Mucosa of gallbladder (tissue), 1 donor: Measurements from ENCODE around the gene NRP1. TPM values are rescaled to one million over a fixed set of nuclear protein-coding genes. Genes with fewer than 3 reads are reported as not detected.

Experiments
- DNase-seq: peaks from one replicate; pipeline ENCODE4 v3.0.0-alpha.2; 2020; ENCODE audit warnings: low spot score
- total RNA-seq: library from RNA; stranded (reverse); gene quantifications from one replicate; pipeline ENCODE4 v1.2.1, GENCODE V29; 2021
- donor health status: DM: no; HTN: no; CAD: no.

NRP1 gene
- total RNA-seq, 1 donor from 2014 or later, result 76.2 TPM

DNA sequence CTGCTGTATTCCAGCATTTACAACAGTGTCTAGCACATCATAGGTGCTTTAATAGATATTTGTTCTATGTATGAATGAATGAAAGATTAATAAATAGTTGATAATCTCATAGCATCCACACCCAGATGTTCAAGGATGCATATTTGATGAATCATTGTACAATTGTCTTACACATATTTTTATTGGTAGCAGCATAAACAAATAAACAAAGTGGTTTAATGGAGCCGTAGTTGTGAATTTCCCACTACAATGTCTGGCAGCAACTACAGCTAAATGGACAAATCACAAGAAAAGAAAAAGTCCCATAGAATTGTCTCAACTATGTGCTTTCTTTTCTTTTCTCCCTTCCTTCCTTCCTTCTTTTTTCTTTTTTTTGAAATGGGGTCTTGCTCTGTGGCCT, 150.8 kb downstream of the NRP1 start:
- no peak for DNase-seq

GRCh38 chr10:33180921-33181320, 153.5 kb downstream of the NRP1 start:
- DNase-seq, result no peak

DNA sequence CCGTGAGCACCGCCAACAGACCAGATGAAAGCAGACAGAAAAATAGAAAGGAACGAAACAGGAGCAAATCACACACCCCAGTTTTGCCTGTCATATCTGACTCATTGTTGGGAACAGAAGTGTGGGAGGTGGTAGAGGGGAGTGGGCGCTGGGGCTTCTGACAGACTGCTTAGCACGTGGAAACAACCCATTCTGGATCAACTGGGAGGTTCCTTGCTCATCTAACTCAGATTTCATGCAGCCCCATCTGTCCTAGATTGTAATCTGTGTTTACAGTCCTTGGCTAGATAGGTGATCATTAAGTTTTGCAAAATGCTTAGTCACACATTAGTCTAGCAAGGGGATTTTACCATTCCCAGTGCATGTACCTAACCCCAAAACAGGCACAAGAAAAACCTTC, 154.1 kb downstream of the NRP1 start:
- no peak for DNase-seq

DNA sequence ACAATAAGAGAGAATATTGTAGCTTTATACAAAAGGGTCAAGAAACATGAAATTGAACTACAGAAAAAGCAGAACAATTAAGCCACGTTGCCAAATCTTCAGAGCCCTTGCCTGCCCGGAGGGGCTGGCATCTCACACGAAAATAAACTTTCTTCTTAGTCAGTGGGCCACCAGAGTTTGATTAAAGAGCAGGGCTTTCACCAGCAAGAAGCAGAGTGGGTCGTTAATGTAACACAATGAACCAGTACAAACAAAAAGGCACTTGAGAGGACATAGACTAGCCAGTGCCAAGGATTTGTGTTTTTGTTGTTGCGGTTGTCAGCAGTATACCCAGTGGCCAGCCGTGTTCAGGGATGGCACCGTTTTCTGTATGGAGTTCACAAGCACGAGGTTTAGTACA, 155.4 kb downstream of the NRP1 start:
- no peak for DNase-seq

DNA sequence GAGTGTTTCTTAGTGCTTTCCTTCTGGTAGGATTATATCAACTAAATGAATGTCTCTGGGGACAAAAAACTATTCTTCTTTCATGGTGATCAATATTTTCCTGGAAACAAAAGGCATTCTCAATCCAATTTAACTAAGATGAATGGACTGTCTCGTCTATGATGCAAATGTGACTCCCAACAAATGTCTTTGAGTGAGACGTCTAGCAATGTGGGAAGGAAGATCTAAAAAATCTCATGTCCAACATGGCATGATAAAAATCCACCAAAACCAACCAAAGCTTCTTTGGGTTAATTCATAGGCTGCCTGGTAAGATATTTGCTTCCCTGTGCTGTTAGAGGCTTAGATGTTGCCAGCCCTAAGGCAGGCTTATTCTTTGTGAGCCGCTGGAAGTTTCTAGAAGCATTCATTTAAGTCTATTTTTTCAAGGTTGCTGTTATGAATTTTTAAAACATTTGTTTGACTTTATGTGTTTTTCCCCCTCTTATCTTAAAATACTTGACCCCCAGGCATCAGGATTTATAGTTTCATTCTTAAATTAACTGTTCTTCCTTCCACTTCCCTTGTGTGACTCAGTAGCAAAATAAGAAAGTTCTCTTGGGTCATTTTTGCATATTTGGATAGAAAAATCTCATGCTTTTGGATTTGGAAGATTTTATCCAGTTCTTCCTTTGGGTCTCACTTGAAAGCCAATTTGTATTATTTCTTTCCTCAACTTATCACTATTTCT, 156.3 kb downstream of the NRP1 start:
- no peak for DNase-seq

DNA sequence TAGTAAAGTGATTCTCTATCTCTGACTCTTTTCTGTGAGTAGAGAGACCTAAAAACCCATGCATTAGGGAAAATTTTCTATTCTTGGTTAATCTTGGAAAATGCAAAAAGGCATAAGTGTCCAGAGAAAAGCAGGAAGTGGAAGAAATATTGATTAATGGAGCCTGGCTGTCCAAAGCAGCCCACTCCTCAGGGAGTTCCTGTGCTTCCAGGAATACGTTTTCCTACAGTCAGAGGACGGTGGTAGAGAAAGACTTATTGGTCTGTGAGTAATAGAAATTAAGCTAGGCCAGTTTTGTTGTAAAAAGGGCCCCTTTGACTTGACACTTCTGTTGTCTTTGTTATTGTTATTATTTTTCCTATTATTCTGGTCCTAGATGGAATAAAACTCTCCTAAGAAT, 157.8 kb downstream of the NRP1 start:
- DNase-seq, result no peak

DNA sequence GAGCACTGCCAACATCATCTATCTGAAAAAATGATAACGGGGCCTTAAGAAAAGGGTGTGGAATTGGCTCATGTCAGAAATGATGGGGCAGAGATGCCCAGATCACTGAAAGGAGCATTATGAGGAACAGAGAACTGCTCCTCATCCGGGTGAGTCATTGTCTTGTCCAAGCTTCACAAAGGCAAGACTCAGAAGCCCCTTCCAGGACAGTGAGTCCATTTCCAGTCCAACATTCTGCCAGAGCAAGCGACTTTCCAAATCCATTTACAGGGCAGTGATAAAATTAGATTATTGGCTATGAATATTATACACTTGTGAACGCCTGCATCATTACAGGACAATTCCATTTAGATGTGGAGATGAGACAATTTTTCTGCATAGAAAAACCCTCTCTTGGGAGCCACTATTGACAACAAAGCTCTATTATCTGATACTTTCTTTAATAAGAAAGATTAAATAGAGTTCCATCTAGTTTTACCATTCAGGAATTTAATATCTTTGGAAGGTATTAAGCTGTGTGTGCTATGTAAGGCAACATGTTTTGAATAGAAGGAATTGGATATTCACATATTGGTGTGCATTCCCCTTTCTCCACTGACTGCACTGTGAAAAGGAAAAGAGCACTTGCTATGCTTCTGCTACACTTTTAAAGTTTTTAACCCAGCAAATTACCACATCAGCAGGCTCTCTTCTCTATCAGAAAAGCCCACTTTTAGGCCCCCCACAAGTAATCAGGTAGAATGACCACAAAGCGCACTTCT, 159.6 kb downstream of the NRP1 start:
- no peak for DNase-seq

- DNase-seq, result no peak
Measured at GRCh38 chr10:33165911-33166310, 168.6 kb downstream of the NRP1 start.

GRCh38 chr10:33164060-33164709, 170.3 kb downstream of the NRP1 start:
- no peak for DNase-seq

GRCh38 chr10:33162248-33162575, 172.3 kb downstream of the NRP1 start:
- no peak for DNase-seq

- DNase-seq, result no peak
Measured at GRCh38 chr10:33161550-33162247, 172.8 kb downstream of the NRP1 start.

DNA sequence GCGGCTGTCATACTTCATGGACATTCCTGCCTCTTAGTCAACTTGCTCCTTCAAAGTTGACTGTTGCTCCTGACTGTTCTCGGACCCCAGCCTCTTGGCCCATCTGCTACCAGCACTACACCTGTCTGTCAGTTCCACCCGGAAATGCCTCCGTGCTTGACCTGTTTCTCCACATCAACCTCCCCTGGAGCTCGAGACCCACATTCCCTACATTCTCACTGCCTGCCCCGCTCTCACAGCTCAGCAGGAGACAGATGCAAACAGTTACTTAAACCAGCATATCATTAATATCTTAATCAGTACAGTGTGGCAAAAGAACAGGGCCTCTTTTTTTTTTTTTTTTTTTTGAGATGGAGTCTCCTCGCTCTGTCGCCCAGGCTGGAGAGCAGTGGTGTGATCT, 174.3 kb downstream of the NRP1 start:
- DNase-seq, result no peak

GRCh38 chr10:33157103-33157502, 177.4 kb downstream of the NRP1 start:
- DNase-seq, result no peak

DNA sequence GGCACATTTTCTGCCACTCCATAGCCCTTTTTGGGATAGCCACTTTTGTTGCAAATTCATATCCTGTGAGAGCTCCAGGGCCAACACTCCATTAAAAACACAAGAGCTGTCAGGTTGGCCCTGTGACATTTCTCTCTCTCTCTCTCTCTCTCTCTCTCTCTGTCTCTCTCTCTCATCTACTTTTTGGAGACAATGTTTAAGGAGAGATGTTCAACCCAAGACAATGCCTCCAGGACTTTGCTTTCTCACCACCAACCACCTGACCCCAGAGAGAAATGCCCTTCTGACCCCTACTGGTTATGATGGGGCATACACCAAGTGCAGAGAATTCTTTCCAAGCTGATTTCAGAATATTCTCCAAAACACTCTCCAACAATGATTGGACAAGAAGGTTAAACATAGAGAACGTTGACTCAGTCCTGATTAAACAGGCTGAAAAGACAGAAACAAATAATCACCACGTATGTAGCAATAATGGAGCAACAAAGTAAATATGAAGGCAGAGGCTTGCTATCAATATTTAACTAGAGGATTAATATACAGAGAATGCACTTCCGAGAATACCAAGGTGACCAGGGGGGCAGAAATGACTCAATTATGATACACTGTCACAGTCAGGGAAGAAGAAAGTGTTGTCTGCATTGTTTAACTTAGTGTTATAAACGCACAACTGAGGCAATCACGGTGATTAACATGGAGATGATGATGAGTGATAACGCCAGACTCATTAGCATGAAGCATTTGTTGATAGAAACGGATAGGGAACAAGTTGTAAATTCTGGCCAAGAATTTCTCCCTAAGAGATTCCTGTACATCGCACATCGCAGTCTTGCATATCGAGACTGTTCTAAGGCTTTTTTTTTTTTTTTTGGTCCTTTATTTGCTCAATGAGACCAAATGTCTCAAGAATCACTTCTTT, 178.5 kb downstream of the NRP1 start:
- DNase-seq, result peak; percentile 51

- DNase-seq, result no peak
Measured at GRCh38 chr10:33154590-33154989, 179.9 kb downstream of the NRP1 start.

DNA sequence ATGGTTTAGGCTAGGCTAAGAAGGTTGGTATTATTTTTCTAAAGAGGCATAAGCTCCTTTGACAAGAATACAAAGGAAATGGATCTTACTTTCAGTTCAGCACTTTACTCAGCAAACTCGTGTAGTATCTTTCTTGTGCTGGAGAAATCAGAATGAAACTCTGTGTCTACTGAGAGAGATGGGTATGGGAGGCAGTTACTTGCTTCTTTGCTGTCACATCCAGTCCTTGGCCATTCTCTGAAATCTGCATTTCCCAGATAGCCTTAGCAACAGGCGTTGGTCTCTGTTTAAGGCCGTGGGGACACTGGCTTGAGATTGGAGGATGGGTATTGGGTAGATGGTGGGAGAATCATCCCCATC, 180.5 kb downstream of the NRP1 start:
- DNase-seq, result no peak

GRCh38 chr10:33153251-33153967, 181.1 kb downstream of the NRP1 start:
- DNase-seq, result no peak

DNA sequence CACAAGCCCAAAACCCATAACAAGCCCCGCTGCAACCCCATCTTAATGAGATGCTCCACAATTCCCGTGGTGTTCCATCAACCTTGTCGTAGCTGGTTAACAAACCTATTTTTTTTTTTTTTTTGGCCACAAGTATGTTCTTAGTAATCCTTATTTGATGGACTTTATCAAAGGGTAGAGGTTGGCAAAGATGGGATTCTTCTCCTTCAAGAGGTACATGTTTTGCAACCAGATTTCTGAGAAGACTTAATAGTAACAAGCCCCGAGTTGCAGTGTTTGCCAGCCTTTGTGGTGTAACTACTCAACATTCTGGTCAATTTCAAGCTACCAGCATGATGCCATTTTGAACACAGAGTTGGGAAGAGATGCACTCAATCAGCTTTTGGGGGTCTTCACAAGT, 181.7 kb downstream of the NRP1 start:
- DNase-seq, result no peak

DNA sequence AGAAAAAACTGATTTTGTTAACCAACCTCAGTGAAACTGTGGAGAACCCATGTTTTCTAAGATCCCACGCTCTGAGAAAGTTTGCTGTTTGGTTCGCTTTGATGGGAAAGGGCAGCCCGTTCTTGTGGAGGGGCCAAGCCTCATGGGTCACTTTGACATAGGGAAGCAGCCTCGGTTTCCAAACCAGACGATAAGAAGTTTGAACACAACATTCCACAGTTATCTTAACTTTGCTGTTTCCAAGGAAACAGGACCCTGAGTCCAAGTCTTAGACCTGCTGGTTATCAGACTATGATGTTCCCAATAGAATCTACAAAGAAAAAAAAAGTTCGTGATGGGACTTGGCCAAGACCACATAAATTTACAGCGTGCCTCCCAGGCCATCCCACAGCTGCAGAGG, 182.3 kb downstream of the NRP1 start:
- DNase-seq, result no peak

DNA sequence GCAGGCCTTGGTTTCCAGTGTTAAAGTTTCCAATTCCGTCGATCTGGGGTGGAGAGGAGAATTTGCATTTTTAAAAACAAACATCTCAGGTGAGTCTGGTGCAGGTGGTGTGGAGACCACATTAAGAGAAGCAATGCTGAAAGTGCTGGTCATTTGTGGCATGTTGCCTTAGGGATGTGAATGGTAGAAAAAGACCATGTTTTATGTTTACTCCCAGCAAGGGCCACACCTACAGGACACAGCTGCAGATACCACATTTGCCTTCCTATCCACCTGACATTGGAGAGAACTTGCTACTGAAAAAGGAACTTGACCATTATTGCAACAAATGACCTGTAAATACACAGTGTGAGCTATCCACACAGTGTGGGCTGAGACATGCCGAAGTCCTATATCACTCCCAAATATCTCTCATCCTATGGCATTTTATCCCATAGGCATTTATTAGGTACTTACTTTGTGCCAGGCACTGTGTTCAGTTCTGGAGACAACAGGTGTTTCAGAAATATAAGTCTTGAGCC, 183.1 kb downstream of the NRP1 start:
- no peak for DNase-seq

- no peak for DNase-seq
Measured at GRCh38 chr10:33150889-33151288, 183.6 kb downstream of the NRP1 start.
